HepG2 (cell line): ENCODE data around the gene CAMK2D. TPM values are rescaled to one million over a fixed set of nuclear protein-coding genes. Genes with fewer than 3 reads are reported as not detected.
A peak's percentile ranks its signal among the peaks of the same experiment; 100 is the strongest.

ENCODE experiments used
- AHR ChIP-seq: IDR thresholded peaks from 2 replicates; pipeline ENCODE4 v1.6.1; 2018; ENCODE audit warnings: missing genetic modification reagents, missing compliant biosample characterization
- CAMTA2 ChIP-seq: sonication (generic); formaldehyde crosslinking; IDR thresholded peaks from 2 replicates; pipeline ENCODE4 v1.4.0; 2020; ENCODE audit warnings: mild to moderate bottlenecking, missing genetic modification reagents, borderline replicate concordance
- MATR3 ChIP-seq: sonication (generic); formaldehyde crosslinking; IDR thresholded peaks from 2 replicates; pipeline ENCODE4 v1.4.0; 2020; ENCODE audit warnings: missing genetic modification reagents
- MEIS2 ChIP-seq: sonication (generic); formaldehyde crosslinking; IDR thresholded peaks from 2 replicates; pipeline ENCODE4 v1.9.0; 2021; ENCODE audit warnings: mild to moderate bottlenecking, missing genetic modification reagents
- NCOA1 ChIP-seq: sonication (generic); formaldehyde crosslinking; IDR thresholded peaks from 2 replicates; pipeline ENCODE4 v1.9.0; 2021; ENCODE audit warnings: missing genetic modification reagents
- NFRKB ChIP-seq: fragments of 450-650 bp; IDR thresholded peaks from 2 replicates; pipeline ENCODE4 v1.6.1; 2017
- NONO ChIP-seq, 2 experiments: fragments of 450-650 bp in 1 of 2; sonication (generic) in 1 of 2; formaldehyde crosslinking in 1 of 2; IDR thresholded peaks in 1 of 2; conservative IDR thresholded peaks in 1 of 2; 2 replicates each; pipeline versions ENCODE4 v1.6.1 to v1.8.0; 2017 to 2022; ENCODE audit warnings: mild to moderate bottlenecking in 1 of 2, missing genetic modification reagents in 1 of 2, moderate library complexity in 1 of 2
- NR2F1 ChIP-seq, 2 experiments: fragments of 450-650 bp in 1 of 2; formaldehyde crosslinking in 1 of 2; IDR thresholded peaks; 2 replicates each; pipeline versions ENCODE4 v1.5.0 to v1.6.1; 2016 to 2020; ENCODE audit warnings: mild to moderate bottlenecking in 1 of 2, missing compliant biosample characterization in 1 of 2, missing genetic modification reagents in 1 of 2, moderate library complexity in 1 of 2
- PHF8 ChIP-seq: sonication (generic); formaldehyde crosslinking; IDR thresholded peaks from 2 replicates; pipeline ENCODE4 v1.5.0; 2020; ENCODE audit warnings: missing genetic modification reagents
- RFXANK ChIP-seq: IDR thresholded peaks from 2 replicates; pipeline ENCODE4 v1.6.1; 2016
- THYN1 ChIP-seq: sonication (generic); formaldehyde crosslinking; IDR thresholded peaks from 2 replicates; pipeline ENCODE4 v1.8.1; 2023; ENCODE audit warnings: low read depth, mild to moderate bottlenecking, moderate library complexity, missing genetic modification reagents, borderline replicate concordance
- YEATS2 ChIP-seq: sonication (generic); formaldehyde crosslinking; IDR thresholded peaks from 2 replicates; pipeline ENCODE4 v1.4.0; 2020; ENCODE audit warnings: missing genetic modification reagents, borderline replicate concordance
- ZFAT ChIP-seq: sonication (generic); formaldehyde crosslinking; conservative IDR thresholded peaks from 2 replicates; pipeline ENCODE4 v1.8.1; 2023; ENCODE audit warnings: missing genetic modification reagents, inconsistent platforms
- ZMYM2 ChIP-seq: sonication (generic); formaldehyde crosslinking; IDR thresholded peaks from 2 replicates; pipeline ENCODE4 v1.8.0; 2022; ENCODE audit warnings: mild to moderate bottlenecking, missing genetic modification reagents
- ZMYM3 ChIP-seq: sonication (generic); formaldehyde crosslinking; IDR thresholded peaks from 2 replicates; pipeline ENCODE4 v1.5.1; 2020; ENCODE audit warnings: mild to moderate bottlenecking, missing genetic modification reagents
- ZNF138 ChIP-seq: sonication (generic); formaldehyde crosslinking; IDR thresholded peaks from 2 replicates; pipeline ENCODE4 v1.5.0; 2020; ENCODE audit warnings: mild to moderate bottlenecking, low read depth, missing genetic modification reagents
- ZNF224 ChIP-seq: sonication (generic); formaldehyde crosslinking; IDR thresholded peaks from 2 replicates; pipeline ENCODE4 v1.5.0; 2020; ENCODE audit warnings: mild to moderate bottlenecking, missing genetic modification reagents
- ZNF264 ChIP-seq: sonication (generic); formaldehyde crosslinking; IDR thresholded peaks from 2 replicates; pipeline ENCODE4 v1.4.0; 2020; ENCODE audit warnings: missing genetic modification reagents
- ZNF430 ChIP-seq: sonication (generic); formaldehyde crosslinking; IDR thresholded peaks from 2 replicates; pipeline ENCODE4 v1.9.0; 2021; ENCODE audit warnings: mild to moderate bottlenecking, missing genetic modification reagents
- ZNF598 ChIP-seq: sonication (generic); formaldehyde crosslinking; IDR thresholded peaks from 2 replicates; pipeline ENCODE4 v1.5.1; 2020; ENCODE audit warnings: mild to moderate bottlenecking, missing genetic modification reagents, borderline replicate concordance
- ZNF644 ChIP-seq: IDR thresholded peaks from 2 replicates; pipeline ENCODE4 v1.6.1; 2016; ENCODE audit warnings: low read depth
- ZNF839 ChIP-seq: sonication (generic); formaldehyde crosslinking; IDR thresholded peaks from 2 replicates; pipeline ENCODE4 v1.4.0; 2020; ENCODE audit warnings: missing genetic modification reagents, mild to moderate bottlenecking, borderline replicate concordance
- polyA plus RNA-seq, 8 experiments: library from polyadenylated mRNA; depleted of rRNA in 3 of 8; stranded (reverse) in 7 of 8; unstranded in 1 of 8; fragments of >200 nt; fragmentation: Illumina TruSeq in 4 of 8; extraction: Trizol in 4 of 8; gene quantifications; 2 replicates each; pipeline versions ENCODE4 v1.2.1 to v1.2.3, GENCODE V29; 2011 to 2016; ENCODE audit warnings: low read depth in 4 of 8, missing spikeins in 1 of 8, mixed read lengths in 1 of 8; ENCODE audit not compliant: insufficient read depth in 1 of 8
- total RNA-seq, 5 experiments: library from RNA; depleted of rRNA; stranded (reverse); fragments of >200 nt; fragmentation: Illumina TruSeq; extraction: Trizol; gene quantifications; 2 replicates each; pipeline ENCODE4 v1.2.3, GENCODE V29; 2016; ENCODE audit warnings: low read depth in 1 of 5
- TF ChIP-seq, protein P1 (sequence below): sonication (generic); formaldehyde crosslinking; conservative IDR thresholded peaks from 2 replicates; pipeline ENCODE4 v1.4.0; 2020; ENCODE audit warnings: missing genetic modification reagents
- TF ChIP-seq, protein P2 (sequence below): IDR thresholded peaks from 2 replicates; pipeline ENCODE4 v1.6.1; 2016
- TF ChIP-seq, protein P3 (sequence below): sonication (generic); formaldehyde crosslinking; IDR thresholded peaks from 2 replicates; pipeline ENCODE4 v1.5.1; 2020; ENCODE audit warnings: missing genetic modification reagents, mild to moderate bottlenecking, borderline replicate concordance

CAMK2D gene
- total and polyA plus RNA-seq, 2 of the 13 experiments (the other 11 are each of a cell fraction or from before 2014, with no cell fraction given): 18.0 to 65.4 TPM

DNA sequence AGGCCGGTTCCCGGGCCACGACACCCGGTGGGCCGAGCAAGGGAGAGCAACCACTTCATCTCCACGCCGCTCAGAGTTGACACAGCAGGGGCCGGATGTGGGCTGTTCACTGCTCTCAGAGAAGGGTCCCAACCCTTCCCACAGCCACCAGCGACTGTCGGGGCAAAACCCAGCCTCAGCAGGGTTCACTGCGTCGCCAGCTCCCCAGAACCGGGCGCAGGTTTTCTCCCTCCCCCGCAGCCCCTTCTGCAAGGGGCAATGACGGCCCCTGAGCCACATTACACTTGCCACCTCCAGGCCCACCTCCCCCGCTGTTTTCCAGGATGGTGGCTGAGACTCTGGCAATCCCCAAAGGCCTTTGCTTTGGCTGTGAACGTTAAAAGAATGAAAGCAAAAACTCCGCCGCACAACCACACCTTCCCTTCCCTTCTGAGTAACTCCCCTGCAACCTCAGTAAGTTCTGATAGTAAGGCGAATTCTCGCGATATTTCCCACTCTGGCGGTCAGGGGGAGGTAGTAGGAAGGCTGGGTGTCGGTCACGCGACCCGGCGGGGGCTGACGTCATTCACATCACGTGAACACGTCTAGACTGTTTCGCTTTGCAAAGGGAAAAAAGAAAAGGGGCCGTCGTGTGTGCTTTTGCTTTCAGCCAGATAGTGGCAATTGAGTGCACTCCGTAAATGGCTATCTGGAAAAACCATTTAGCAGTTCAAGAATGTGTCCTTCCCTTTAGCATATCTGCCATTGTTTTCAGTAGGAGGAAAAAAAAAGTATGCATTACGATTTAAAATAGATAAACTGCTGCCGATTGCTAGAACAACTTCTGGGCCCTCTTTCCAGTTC is 869 bp upstream of the CAMK2D start (continued):
- TF ChIP-seq, protein P1, sequence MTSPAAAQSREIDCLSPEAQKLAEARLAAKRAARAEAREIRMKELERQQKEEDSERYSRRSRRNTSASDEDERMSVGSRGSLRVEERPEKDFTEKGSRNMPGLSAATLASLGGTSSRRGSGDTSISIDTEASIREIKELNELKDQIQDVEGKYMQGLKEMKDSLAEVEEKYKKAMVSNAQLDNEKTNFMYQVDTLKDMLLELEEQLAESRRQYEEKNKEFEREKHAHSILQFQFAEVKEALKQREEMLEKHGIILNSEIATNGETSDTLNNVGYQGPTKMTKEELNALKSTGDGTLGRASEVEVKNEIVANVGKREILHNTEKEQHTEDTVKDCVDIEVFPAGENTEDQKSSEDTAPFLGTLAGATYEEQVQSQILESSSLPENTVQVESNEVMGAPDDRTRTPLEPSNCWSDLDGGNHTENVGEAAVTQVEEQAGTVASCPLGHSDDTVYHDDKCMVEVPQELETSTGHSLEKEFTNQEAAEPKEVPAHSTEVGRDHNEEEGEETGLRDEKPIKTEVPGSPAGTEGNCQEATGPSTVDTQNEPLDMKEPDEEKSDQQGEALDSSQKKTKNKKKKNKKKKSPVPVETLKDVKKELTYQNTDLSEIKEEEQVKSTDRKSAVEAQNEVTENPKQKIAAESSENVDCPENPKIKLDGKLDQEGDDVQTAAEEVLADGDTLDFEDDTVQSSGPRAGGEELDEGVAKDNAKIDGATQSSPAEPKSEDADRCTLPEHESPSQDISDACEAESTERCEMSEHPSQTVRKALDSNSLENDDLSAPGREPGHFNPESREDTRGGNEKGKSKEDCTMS (CRISPR knock-in tag): no peak
- no peak for TF ChIP-seq ZNF598 (CRISPR knock-in tag)
- no peak for TF ChIP-seq NONO (IDR thresholded peaks at IDR 0.05)
- TF ChIP-seq NONO (CRISPR knock-in tag; conservative IDR thresholded peaks at IDR 0.05): peak; percentile 59
- TF ChIP-seq NCOA1: peak; percentile 15; the same call in 1 of the 2 replicates
- TF ChIP-seq NR2F1 (CRISPR knock-in tag; IDR thresholded peaks at IDR 0.05): no peak
- TF ChIP-seq YEATS2 (CRISPR knock-in tag): peak; percentile 87; the same call in 1 of the 2 replicates
- peak; percentile 68; the same call in 1 of the 2 replicates for TF ChIP-seq AHR (CRISPR knock-in tag)
- TF ChIP-seq CAMTA2 (CRISPR knock-in tag): peak; percentile 91; the same call in 1 of the 2 replicates
- TF ChIP-seq THYN1 (CRISPR knock-in tag): no peak
- TF ChIP-seq ZNF644: peak; percentile 27; the same call in 1 of the 2 replicates
- TF ChIP-seq MATR3 (CRISPR knock-in tag): no peak
- peak; percentile 24; the same call in 1 of the 2 replicates for TF ChIP-seq MEIS2
- no peak for TF ChIP-seq ZMYM3
- peak; percentile 45; the same call in 1 of the 2 replicates for TF ChIP-seq ZNF430 (CRISPR knock-in tag)
- TF ChIP-seq, protein P2, sequence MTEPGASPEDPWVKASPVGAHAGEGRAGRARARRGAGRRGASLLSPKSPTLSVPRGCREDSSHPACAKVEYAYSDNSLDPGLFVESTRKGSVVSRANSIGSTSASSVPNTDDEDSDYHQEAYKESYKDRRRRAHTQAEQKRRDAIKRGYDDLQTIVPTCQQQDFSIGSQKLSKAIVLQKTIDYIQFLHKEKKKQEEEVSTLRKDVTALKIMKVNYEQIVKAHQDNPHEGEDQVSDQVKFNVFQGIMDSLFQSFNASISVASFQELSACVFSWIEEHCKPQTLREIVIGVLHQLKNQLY (CRISPR knock-in tag): peak; percentile 94; the same call in 1 of the 2 replicates
- TF ChIP-seq PHF8 (CRISPR knock-in tag): peak; percentile 77
- peak; percentile 18; the same call in 1 of the 2 replicates for TF ChIP-seq ZNF264 (CRISPR knock-in tag)
- TF ChIP-seq RFXANK: no peak
- TF ChIP-seq ZMYM2 (CRISPR knock-in tag): no peak
- TF ChIP-seq ZNF224 (CRISPR knock-in tag): no peak
- no peak for TF ChIP-seq NFRKB
- TF ChIP-seq ZFAT (CRISPR knock-in tag): no peak
- TF ChIP-seq, protein P3, sequence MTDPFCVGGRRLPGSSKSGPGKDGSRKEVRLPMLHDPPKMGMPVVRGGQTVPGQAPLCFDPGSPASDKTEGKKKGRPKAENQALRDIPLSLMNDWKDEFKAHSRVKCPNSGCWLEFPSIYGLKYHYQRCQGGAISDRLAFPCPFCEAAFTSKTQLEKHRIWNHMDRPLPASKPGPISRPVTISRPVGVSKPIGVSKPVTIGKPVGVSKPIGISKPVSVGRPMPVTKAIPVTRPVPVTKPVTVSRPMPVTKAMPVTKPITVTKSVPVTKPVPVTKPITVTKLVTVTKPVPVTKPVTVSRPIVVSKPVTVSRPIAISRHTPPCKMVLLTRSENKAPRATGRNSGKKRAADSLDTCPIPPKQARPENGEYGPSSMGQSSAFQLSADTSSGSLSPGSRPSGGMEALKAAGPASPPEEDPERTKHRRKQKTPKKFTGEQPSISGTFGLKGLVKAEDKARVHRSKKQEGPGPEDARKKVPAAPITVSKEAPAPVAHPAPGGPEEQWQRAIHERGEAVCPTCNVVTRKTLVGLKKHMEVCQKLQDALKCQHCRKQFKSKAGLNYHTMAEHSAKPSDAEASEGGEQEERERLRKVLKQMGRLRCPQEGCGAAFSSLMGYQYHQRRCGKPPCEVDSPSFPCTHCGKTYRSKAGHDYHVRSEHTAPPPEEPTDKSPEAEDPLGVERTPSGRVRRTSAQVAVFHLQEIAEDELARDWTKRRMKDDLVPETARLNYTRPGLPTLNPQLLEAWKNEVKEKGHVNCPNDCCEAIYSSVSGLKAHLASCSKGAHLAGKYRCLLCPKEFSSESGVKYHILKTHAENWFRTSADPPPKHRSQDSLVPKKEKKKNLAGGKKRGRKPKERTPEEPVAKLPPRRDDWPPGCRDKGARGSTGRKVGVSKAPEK: 0 out of 2 replicates have a peak, but pooled peaks have one; percentile 28
- TF ChIP-seq ZNF138 (CRISPR knock-in tag): 0 out of 2 replicates have a peak, but pooled peaks have one; percentile 28
- 0 out of 2 replicates have a peak, but pooled peaks have one; percentile 15 for TF ChIP-seq ZNF839 (CRISPR knock-in tag)
